GM12878 (cell line): Measurements from ENCODE around the gene CLEC17A. TPM values are rescaled to one million over a fixed set of nuclear protein-coding genes. Genes with fewer than 3 reads are reported as not detected.

Experiments
- ATAC-seq: fragments of 200-7000 bp; cut with Tn5 transposase; 3 replicates; pipeline ENCODE4 v1.9.1; 2020; ENCODE audit warnings: mild to moderate bottlenecking, moderate library complexity
- BruUV-seq: library from RNA; stranded (reverse); fragments of 400-500 nt; replicated peaks from 2 replicates; lab custom pipeline; 2021; lab: Mats Ljungman, UMichigan
- CTCF ChIA-PET: fragments of 300-600 bp; sonication (Branson Sonifier 250); formaldehyde crosslinking; extraction: SDS; loops from one replicate; lab custom pipeline; 2021; ENCODE audit warnings: inconsistent platforms; lab: Yijun Ruan, JAX
- POLR2A ChIA-PET: fragments of 350-600 bp; formaldehyde crosslinking; extraction: SDS; loops from one replicate; lab custom pipeline; 2021; ENCODE audit warnings: inconsistent platforms; lab: Charles Lee
- RAD21 ChIA-PET: fragments of 300-600 bp; sonication (Branson Sonifier 250); formaldehyde crosslinking; loops from one replicate; lab custom pipeline; 2023; ENCODE audit warnings: antibody characterized with exemption; ENCODE audit not compliant: unreplicated experiment; lab: Charles Lee
- SMC1A ChIA-PET: fragments of 300-600 bp; sonication (Branson Sonifier 250); formaldehyde crosslinking; loops from one replicate; lab custom pipeline; 2023; ENCODE audit not compliant: unreplicated experiment, uncharacterized antibody; lab: Charles Lee
- DNase-seq: peaks from one replicate; pipeline ENCODE4 v3.0.0-alpha.2; 2011; ENCODE audit warnings: low read depth, low spot score
- FAIRE-seq: peaks from 3 replicates; lab custom pipeline; 2011; peaks lifted over from hg19 to GRCh38; lab: Jason Lieb, UNC
- H2AFZ ChIP-seq: 2 replicates; pipeline ENCODE4 v1.6.0; 2011; ENCODE audit warnings: low read depth, low read length, control low read depth; ENCODE audit not compliant: control insufficient read depth
- H3K27ac ChIP-seq: 2 replicates; pipeline ENCODE4 v1.5.1; 2011; ENCODE audit warnings: control low read depth; ENCODE audit not compliant: control insufficient read depth, insufficient read depth
- H3K27me3 ChIP-seq, 2 experiments: replicated peaks in 1 of 2; 2 replicates each; pipeline versions ENCODE4 v1.6.0 to v1.6.1; 2011; ENCODE audit warnings: low read length in 1 of 2; ENCODE audit not compliant: control insufficient read depth in 2 of 2, insufficient read depth in 2 of 2
- H3K36me3 ChIP-seq, 2 experiments: 2 replicates each; pipeline ENCODE4 v1.5.1; 2011; ENCODE audit warnings: low read length in 1 of 2; ENCODE audit not compliant: control insufficient read depth in 2 of 2, insufficient read depth in 2 of 2
- H3K4me1 ChIP-seq: 2 replicates; pipeline ENCODE4 v1.6.1; 2011; ENCODE audit warnings: mild to moderate bottlenecking, low read length, moderate library complexity, mixed read lengths; ENCODE audit not compliant: control insufficient read depth, insufficient read depth
- H3K4me2 ChIP-seq: 2 replicates; pipeline ENCODE4 v1.6.0; 2011; ENCODE audit warnings: control low read depth; ENCODE audit not compliant: control insufficient read depth, insufficient read depth
- H3K4me3 ChIP-seq: fragments of 200-600 bp; sonication (generic); 2 replicates; pipeline ENCODE4 v1.5.1; 2016
- H3K79me2 ChIP-seq: 2 replicates; pipeline ENCODE4 v1.6.0; 2011; ENCODE audit warnings: low read length; ENCODE audit not compliant: control insufficient read depth, insufficient read depth
- H3K9ac ChIP-seq: 2 replicates; pipeline ENCODE4 v1.8.0; 2011; ENCODE audit warnings: low read length, control low read depth, mixed read lengths; ENCODE audit not compliant: control insufficient read depth, insufficient read depth
- H3K9me3 ChIP-seq: replicated peaks from 3 replicates; pipeline ENCODE4 v1.5.1; 2011; ENCODE audit warnings: mild to moderate bottlenecking, low read length; ENCODE audit not compliant: control insufficient read depth, insufficient read depth
- H4K20me1 ChIP-seq: 2 replicates; pipeline ENCODE4 v1.6.0; 2011; ENCODE audit not compliant: control insufficient read depth, insufficient read depth
- CREM ChIP-seq: IDR thresholded peaks from 2 replicates; pipeline ENCODE4 v1.6.1; 2014; ENCODE audit warnings: antibody characterized with exemption, low read depth
- EZH2 ChIP-seq: IDR thresholded peaks from 2 replicates; pipeline ENCODE4 v1.6.1; 2012; ENCODE audit warnings: low read depth, mild to moderate bottlenecking, control low read depth, inconsistent platforms, low read length, borderline replicate concordance; ENCODE audit not compliant: control insufficient read depth
- NBN ChIP-seq: fragments of 450-650 bp; IDR thresholded peaks from 2 replicates; pipeline ENCODE4 v1.6.1; 2016
- ZSCAN29 ChIP-seq: fragments of 450-650 bp; IDR thresholded peaks from 2 replicates; pipeline ENCODE4 v1.6.1; 2017; ENCODE audit warnings: mild to moderate bottlenecking, moderate library complexity
- WGBS: methylation state at CpG from one replicate; pipeline ENCODE4 v1.1.6; 2016; ENCODE audit warnings: low lambda C conversion rate; ENCODE audit not compliant: insufficient replicate concordance, insufficient coverage; ENCODE audit errors: missing lambda C conversion rate; 5-methylcytosine and 5-hydroxymethylcytosine counted together
- in situ Hi-C: fragments of 300-500 bp; cut with MboI; formaldehyde crosslinking; loops from 9 replicates; pipeline ENCODE4 v1.14.3; 2018; ENCODE audit warnings: mixed read lengths
- intact Hi-C: fragments of 100-400 bp; cut with micrococcal nuclease; formaldehyde crosslinking; loops from one replicate; pipeline ENCODE4 v1.14.2; 2022; ENCODE audit not compliant: unreplicated experiment
- polyA plus RNA-seq, 11 experiments: library from polyadenylated mRNA; depleted of rRNA in 4 of 11; unstranded in 6 of 11; stranded (reverse) in 5 of 11; fragments of >200 nt; fragmentation: Nextera tagmentation in 4 of 11; fragmentation: Illumina TruSeq in 1 of 11; extraction: Ambion mirVana in 4 of 11; extraction: Trizol in 1 of 11; gene quantifications; 1 replicate in 1 of 11; 2 replicates in 10 of 11; pipeline versions ENCODE4 v1.2.1 to v1.2.3, GENCODE V29; 2011 to 2016; ENCODE audit warnings: inconsistent platforms in 2 of 11, missing spikeins in 2 of 11, low read depth in 1 of 11
- total RNA-seq, 4 experiments: library from RNA; depleted of rRNA in 3 of 4; stranded (reverse); fragments of >200 nt in 3 of 4; fragmentation: Illumina TruSeq in 1 of 4; extraction: Trizol in 1 of 4; gene quantifications; 2 replicates each; pipeline versions ENCODE4 v1.2.1 to v1.2.3, GENCODE V29; 2013 to 2021
- TF ChIP-seq, protein P1 (sequence below): fragments of 450-650 bp; IDR thresholded peaks from 2 replicates; pipeline ENCODE4 v1.6.1; 2017; ENCODE audit warnings: mild to moderate bottlenecking, moderate library complexity

Gene CLEC17A
- total and polyA plus RNA-seq, 10 of the 15 experiments (the other 5 are each of a cell fraction or from before 2014, with no cell fraction given) = 12.9 to 131 (median 97.3) TPM

DNA sequence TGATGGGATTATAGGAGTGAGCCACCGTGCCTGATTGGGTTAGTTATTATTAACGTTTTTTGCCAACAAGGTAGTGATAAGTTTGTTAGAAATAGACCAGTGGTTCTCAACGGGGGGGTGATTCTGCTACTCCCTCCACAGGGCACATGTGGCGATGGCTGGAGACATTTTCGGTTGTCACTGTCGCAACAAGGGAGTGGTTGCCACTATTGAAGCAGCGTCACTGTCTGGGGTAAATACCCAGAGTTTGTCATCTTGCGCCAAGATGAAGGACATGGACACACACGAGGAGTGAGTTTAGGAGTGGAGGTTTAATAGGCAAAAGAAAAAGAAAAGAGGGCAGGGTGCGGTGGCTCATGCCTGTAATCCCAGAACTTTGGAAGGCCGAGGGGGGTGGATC is 72.8 kb downstream of the CLEC17A start:
- in situ Hi-C loops (no loop called here), intact Hi-C loops (no loop called here)
- no peak for ATAC-seq
- Histone ChIP-seq H3K4me2 (no peak overlapping the region), H3K27me3 (no peaks in the 10 kb centered on the region; a peak in 1 of 4 replicates), H4K20me1 (no peaks in the 10 kb centered on the region), H3K36me3 (no peaks in the 10 kb centered on the region), H3K79me2 (no peaks in the 10 kb centered on the region), H3K9me3 (no peaks in the 10 kb centered on the region), H3K4me1 (no peaks in the 10 kb centered on the region), H3K27ac (no peak overlapping the region), H2AFZ (no peak overlapping the region), H3K4me3 (no peak overlapping the region), H3K9ac (no peak overlapping the region)
- CTCF ChIA-PET = interaction anchor here (1.1 kb wide), 2 partner anchors 81 to 99 kb away, joined by 3 read pairs; no protein-coding TSS in a partner anchor
- WGBS = 61% methylated on average over 11 of the region's 11 CpGs
- DNase-seq = no peak
- RAD21 ChIA-PET = no interaction called here
- BruUV-seq = no TSS peak
- no peak for FAIRE-seq
- TF ChIP-seq NBN (no peak), CREM (no peak), EZH2 (no peak), ZSCAN29 (no peak)
- TF ChIP-seq, protein P1, sequence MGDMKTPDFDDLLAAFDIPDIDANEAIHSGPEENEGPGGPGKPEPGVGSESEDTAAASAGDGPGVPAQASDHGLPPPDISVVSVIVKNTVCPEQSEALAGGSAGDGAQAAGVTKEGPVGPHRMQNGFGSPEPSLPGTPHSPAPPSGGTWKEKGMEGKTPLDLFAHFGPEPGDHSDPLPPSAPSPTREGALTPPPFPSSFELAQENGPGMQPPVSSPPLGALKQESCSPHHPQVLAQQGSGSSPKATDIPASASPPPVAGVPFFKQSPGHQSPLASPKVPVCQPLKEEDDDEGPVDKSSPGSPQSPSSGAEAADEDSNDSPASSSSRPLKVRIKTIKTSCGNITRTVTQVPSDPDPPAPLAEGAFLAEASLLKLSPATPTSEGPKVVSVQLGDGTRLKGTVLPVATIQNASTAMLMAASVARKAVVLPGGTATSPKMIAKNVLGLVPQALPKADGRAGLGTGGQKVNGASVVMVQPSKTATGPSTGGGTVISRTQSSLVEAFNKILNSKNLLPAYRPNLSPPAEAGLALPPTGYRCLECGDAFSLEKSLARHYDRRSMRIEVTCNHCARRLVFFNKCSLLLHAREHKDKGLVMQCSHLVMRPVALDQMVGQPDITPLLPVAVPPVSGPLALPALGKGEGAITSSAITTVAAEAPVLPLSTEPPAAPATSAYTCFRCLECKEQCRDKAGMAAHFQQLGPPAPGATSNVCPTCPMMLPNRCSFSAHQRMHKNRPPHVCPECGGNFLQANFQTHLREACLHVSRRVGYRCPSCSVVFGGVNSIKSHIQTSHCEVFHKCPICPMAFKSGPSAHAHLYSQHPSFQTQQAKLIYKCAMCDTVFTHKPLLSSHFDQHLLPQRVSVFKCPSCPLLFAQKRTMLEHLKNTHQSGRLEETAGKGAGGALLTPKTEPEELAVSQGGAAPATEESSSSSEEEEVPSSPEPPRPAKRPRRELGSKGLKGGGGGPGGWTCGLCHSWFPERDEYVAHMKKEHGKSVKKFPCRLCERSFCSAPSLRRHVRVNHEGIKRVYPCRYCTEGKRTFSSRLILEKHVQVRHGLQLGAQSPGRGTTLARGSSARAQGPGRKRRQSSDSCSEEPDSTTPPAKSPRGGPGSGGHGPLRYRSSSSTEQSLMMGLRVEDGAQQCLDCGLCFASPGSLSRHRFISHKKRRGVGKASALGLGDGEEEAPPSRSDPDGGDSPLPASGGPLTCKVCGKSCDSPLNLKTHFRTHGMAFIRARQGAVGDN = no peak
- SMC1A ChIA-PET = interaction anchor here (1.2 kb wide), 1 partner anchor 16 kb away, joined by 3 read pairs; no protein-coding TSS in a partner anchor
- POLR2A ChIA-PET = no interaction called here
